ENCODE results near the gene GANAB. TPM values are rescaled to one million over a fixed set of nuclear protein-coding genes. Genes with fewer than 3 reads are reported as not detected.

Gene GANAB
- total and polyA plus RNA-seq, 8 donors, result 88.1 to 210 (median 141) TPM

- DNase-seq, result peak in 5 of 6 donors; percentile 69 to 81 (median 71)
- TF ChIP-seq, protein P1, sequence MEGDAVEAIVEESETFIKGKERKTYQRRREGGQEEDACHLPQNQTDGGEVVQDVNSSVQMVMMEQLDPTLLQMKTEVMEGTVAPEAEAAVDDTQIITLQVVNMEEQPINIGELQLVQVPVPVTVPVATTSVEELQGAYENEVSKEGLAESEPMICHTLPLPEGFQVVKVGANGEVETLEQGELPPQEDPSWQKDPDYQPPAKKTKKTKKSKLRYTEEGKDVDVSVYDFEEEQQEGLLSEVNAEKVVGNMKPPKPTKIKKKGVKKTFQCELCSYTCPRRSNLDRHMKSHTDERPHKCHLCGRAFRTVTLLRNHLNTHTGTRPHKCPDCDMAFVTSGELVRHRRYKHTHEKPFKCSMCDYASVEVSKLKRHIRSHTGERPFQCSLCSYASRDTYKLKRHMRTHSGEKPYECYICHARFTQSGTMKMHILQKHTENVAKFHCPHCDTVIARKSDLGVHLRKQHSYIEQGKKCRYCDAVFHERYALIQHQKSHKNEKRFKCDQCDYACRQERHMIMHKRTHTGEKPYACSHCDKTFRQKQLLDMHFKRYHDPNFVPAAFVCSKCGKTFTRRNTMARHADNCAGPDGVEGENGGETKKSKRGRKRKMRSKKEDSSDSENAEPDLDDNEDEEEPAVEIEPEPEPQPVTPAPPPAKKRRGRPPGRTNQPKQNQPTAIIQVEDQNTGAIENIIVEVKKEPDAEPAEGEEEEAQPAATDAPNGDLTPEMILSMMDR (IDR thresholded peaks at IDR 0.05), result no peak
- intact Hi-C loops (cut with DNase I), result no loop called here
These were observed 23.2 kb upstream of the GANAB start for GRCh38 chr11:62669420-62670161.

GRCh38 chr11:62667460-62667859 is 21.0 kb upstream of the GANAB start:
- no peak for ATAC-seq
- Histone ChIP-seq H3K4me3 (no peak overlapping the region), H3K27ac (no peak overlapping the region), H3K27me3 (no peaks in the 10 kb centered on the region), H3K9me3 (no peaks in the 10 kb centered on the region), H3K36me3 (no peaks in the 10 kb centered on the region), H3K4me1 (peaks cover 0 to 41% (median 18%) of the 10 kb centered on the region in 3 donors)
- intact Hi-C loops (cut with DNase I), result no loop called here
- DNase-seq, result no peak
- TF ChIP-seq, protein P1 (IDR thresholded peaks at IDR 0.05), result no peak
- no peak for FAIRE-seq
- 65 to 75% methylated on average over 2 of the region's 2 CpGs for WGBS, 2 donors

More at GRCh38 chr11:62669420-62670161, 23.2 kb upstream of the GANAB start:
- no peaks in the 10 kb centered on the region for H3K27me3 ChIP-seq
- peak; percentile 24 to 50 (median 38) for ATAC-seq
- H3K27ac ChIP-seq, result peak overlapping the region in 3 of 4 donors; percentile 10 to 86 (median 29)
- whole genome bisulfite sequencing, 2 donors, result 34 to 46% methylated on average over 4 of the region's 4 CpGs
- H3K4me1 ChIP-seq, result peaks cover 11 to 45% (median 30%) of the 10 kb centered on the region in 3 donors
- H3K36me3 ChIP-seq, result no peaks in the 10 kb centered on the region
- H3K4me3 ChIP-seq, result no peak overlapping the region
- no peaks in the 10 kb centered on the region for H3K9me3 ChIP-seq
- no peak for FAIRE-seq

- H3K9me3 ChIP-seq, result no peaks in the 10 kb centered on the region
- ATAC-seq (no peak), DNase-seq (peak in 1 of 6 donors; percentile 40), FAIRE-seq (no peak)
- peak overlapping the region; percentile 48 to 79 (median 72) for H3K4me3 ChIP-seq
- WGBS, 2 donors, result 32 to 50% methylated on average over 16 of the region's 16 CpGs
- intact Hi-C loops (cut with DNase I), result no loop called here
- no peaks in the 10 kb centered on the region for H3K36me3 ChIP-seq
- peaks cover 0 to 40% (median 18%) of the 10 kb centered on the region in 3 donors for H3K4me1 ChIP-seq
- H3K27me3 ChIP-seq, result no peaks in the 10 kb centered on the region
- TF ChIP-seq, protein P1 (IDR thresholded peaks at IDR 0.05), result no peak
- peak overlapping the region; percentile 51 to 84 (median 80) for H3K27ac ChIP-seq
These were observed 20.0 kb upstream of the GANAB start for GRCh38 chr11:62666259-62666926.

- intact Hi-C loops (cut with DNase I), result no loop called here
- DNase-seq (peak in 5 of 6 donors; percentile 56 to 85 (median 58)), ATAC-seq (peak; percentile 42 to 50 (median 46)), FAIRE-seq (no peak)
- H3K36me3 ChIP-seq, result no peaks in the 10 kb centered on the region
- WGBS, 2 donors, result 1 to 4% methylated on average over 39 of the region's 39 CpGs
- no peaks in the 10 kb centered on the region for H3K9me3 ChIP-seq
- no peaks in the 10 kb centered on the region for H3K27me3 ChIP-seq
- H3K4me3 ChIP-seq, result peak overlapping the region; percentile 48 to 79 (median 72)
- TF ChIP-seq, protein P1 (IDR thresholded peaks at IDR 0.05), result no peak
- H3K27ac ChIP-seq, result peak overlapping the region; percentile 51 to 84 (median 80)
- peaks cover 0 to 38% (median 15%) of the 10 kb centered on the region in 3 donors for H3K4me1 ChIP-seq
These were observed 19.3 kb upstream of the GANAB start for GRCh38 chr11:62665599-62666258.

Data from pancreas (tissue), 10 donors.